Mammary epithelial cell (primary cell): Measurements from ENCODE around the gene B3GNT3.

Source experiments
- EZH2 ChIP-seq: IDR thresholded peaks from 2 replicates; pipeline ENCODE4 v1.6.1; 2012; ENCODE audit warnings: low read length, inconsistent platforms, borderline replicate concordance
- TF ChIP-seq, protein P1 (sequence below), 2 donors: IDR thresholded peaks in 1 of 2; conservative IDR thresholded peaks in 1 of 2; 2 replicates each; pipeline ENCODE4 v1.5.1; 2011 to 2012; ENCODE audit warnings: inconsistent platforms in 2 of 2, low read length in 2 of 2, mild to moderate bottlenecking in 2 of 2, control low read depth in 1 of 2, low read depth in 1 of 2; ENCODE audit not compliant: insufficient read depth in 1 of 2; ENCODE audit errors: extremely low read depth in 1 of 2

DNA sequence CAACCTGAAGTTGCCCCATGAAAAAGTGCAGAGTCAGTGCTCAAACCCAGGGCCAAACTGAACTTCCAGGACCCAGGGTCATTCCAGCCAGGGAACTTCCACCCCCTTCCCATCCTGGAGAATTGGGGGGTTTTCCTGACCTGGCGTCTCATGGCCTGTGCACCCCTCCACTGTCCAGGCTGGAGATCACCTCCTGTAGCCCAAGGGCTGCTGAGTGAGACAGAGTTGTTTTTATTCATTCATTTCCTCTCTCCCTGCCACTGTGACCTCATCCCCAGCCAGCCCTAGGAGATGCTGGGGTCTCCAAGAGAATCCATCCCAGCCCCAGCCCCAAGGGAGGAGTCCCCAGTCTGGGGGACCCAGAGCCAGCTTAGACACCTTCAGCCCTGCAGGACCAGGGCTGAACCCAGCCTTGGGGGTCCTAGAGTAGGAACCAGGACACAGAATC, 39.5 kb upstream of the B3GNT3 start:
- TF ChIP-seq EZH2 = no peak
- TF ChIP-seq, protein P1, sequence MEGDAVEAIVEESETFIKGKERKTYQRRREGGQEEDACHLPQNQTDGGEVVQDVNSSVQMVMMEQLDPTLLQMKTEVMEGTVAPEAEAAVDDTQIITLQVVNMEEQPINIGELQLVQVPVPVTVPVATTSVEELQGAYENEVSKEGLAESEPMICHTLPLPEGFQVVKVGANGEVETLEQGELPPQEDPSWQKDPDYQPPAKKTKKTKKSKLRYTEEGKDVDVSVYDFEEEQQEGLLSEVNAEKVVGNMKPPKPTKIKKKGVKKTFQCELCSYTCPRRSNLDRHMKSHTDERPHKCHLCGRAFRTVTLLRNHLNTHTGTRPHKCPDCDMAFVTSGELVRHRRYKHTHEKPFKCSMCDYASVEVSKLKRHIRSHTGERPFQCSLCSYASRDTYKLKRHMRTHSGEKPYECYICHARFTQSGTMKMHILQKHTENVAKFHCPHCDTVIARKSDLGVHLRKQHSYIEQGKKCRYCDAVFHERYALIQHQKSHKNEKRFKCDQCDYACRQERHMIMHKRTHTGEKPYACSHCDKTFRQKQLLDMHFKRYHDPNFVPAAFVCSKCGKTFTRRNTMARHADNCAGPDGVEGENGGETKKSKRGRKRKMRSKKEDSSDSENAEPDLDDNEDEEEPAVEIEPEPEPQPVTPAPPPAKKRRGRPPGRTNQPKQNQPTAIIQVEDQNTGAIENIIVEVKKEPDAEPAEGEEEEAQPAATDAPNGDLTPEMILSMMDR (conservative IDR thresholded peaks at IDR 0.05 in 1 of 2, IDR thresholded peaks at IDR 0.05 in 1 of 2; ENCODE audit: extremely low read depth in 1 of 2, insufficient read depth in 1 of 2, low read depth in 1 of 2, low read length in 2 of 2) = no peak
